ENCODE data around the gene ST6GALNAC6.
A peak's percentile ranks its signal among the peaks of the same experiment; 100 is the strongest.
"Not testable (repeated sequence)": the region's sequence is repeated elsewhere in the genome, so short reads cannot be mapped to it uniquely, and the experiment has no call there.

ST6GALNAC6 gene

GRCh38 chr9:127854960-127855359, 44.4 kb downstream of the ST6GALNAC6 start:
- DNase-seq (ENCODE audit: low spot score) = no peak

DNA sequence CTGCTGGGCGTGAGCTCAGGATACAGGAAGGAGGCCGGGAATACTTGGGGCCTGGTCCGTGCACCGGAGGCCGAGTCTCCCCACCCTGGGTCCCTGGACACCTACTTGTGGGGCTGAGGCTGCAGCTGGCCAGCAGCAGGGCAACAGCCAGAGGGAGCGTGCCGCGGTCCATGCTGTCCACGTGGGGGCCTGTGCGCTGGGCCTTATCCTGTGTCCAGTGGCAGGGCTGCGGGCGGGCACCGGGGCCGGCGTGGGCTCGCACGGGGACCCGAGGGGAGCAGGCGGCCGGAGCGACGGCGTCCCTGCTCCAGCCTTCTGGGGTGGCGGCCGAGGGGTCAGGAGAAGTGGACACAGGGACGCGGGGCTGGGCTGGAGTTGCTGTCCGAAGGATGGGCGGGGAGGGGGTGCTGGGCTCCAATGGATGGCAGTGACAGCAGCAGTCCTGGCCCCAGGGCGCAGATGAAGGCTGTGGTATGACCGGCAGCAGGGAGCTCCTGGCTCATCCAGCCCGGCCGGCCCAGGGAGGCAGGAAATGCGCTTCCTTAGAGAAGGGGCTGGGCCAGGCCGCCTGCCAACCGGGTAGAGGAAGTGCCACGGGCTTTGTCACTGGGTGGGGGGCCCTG, 45.1 kb downstream of the ST6GALNAC6 start, which contains the start of gene ENG:
Gene ENG (minus strand): TSS at position 475 of the 623 bp plus-strand sequence. CDS start 303 bp downstream, at position 172.
- peak; percentile 85 for DNase-seq (ENCODE audit: low spot score)

GRCh38 chr9:127853312-127854183, 45.9 kb downstream of the ST6GALNAC6 start:
- peak; percentile 56 for DNase-seq (ENCODE audit: low spot score)

DNA sequence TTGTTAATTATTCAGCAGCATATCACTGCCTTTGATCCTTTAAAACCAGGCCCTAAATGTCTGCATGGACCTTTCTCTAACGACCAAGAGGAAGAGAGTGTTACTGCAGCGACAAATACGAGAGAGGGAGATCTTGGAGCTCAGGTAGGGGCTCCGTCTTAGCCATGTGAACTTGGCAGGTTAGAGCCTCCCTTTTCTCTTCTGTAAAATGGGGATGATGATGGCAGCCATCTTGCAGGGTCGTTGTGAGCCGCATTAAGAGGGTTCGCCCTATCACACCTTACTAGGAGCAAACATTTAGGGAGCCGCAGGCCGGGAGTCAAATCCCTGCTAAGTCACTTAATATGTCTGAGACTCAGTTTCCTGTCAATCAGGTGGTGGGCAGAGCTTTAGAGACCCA, 46.6 kb downstream of the ST6GALNAC6 start:
- no peak for DNase-seq (ENCODE audit: low spot score)

- no peak for DNase-seq (ENCODE audit: low spot score)
Measured at GRCh38 chr9:127850286-127850830, 49.0 kb downstream of the ST6GALNAC6 start.

- DNase-seq (ENCODE audit: low spot score) = no peak
Measured at GRCh38 chr9:127848756-127849504, 50.5 kb downstream of the ST6GALNAC6 start.

GRCh38 chr9:127847833-127848755, 51.3 kb downstream of the ST6GALNAC6 start:
- DNase-seq (ENCODE audit: low spot score) = no peak

GRCh38 chr9:127847178-127847510, 52.3 kb downstream of the ST6GALNAC6 start:
- no peak for DNase-seq (ENCODE audit: low spot score)

- no peak for DNase-seq (ENCODE audit: low spot score)
Measured at GRCh38 chr9:127846443-127847177, 52.8 kb downstream of the ST6GALNAC6 start.

DNA sequence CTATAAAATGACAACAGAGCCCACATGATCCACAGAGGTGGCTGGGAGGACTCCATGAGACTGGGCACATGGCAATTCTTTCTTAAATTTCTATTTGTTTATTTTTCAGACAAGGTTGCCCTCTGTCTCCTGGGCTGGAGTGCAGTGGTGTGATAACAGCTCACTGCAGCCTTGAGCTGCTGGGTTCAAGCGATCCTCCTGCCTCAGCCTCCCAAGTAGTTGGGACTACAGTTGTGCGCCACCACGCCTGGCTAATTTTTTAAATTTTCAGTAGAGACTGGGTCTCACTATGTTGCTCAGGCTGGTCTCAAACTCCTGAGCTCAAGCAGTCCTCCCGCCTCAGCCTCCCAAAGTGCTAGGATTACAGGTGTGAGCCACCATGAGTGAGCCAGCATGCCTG, 53.8 kb downstream of the ST6GALNAC6 start:
- not testable (repeated sequence) for DNase-seq (ENCODE audit: low spot score)

- no peak for DNase-seq (ENCODE audit: low spot score)
Measured at GRCh38 chr9:127844821-127845359, 54.5 kb downstream of the ST6GALNAC6 start.

GRCh38 chr9:127841087-127841835, 58.1 kb downstream of the ST6GALNAC6 start:
- DNase-seq (ENCODE audit: low spot score) = no peak

DNA sequence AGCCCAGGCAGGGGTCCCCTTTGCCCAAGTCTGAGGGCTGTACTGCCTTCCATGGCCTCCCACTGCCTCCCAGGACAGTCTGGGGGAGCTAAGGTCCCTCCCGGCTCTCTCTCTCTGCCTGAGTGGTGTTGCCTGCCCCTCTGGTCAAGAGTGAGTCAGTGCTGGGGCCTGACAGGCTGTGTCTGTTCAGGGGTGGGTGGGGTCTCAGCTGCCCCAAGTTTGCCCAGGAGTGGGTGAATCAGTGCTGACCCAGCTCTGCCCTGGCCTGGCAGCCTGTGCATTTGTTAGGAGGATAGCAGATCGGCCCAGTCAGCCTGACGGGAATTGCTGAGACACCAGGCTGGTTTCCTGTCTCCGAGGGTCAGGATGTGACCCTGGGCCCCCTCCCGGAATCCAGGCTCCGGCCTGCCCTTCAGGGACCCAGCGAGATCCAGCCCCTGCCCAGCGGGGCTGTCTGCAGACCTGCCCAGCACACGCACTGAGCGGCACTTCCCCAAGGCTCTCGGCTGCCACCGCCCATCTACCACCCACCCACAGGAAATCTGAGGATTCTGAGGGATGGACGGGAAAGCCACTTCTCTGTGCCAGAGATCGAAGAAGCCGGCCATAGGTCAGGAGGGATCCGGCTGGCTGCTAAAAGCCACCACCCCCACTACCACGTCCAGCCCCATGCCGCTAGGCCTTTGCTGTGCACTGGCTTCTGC, 60.9 kb downstream of the ST6GALNAC6 start:
- DNase-seq (ENCODE audit: low spot score) = peak; percentile 94

DNA sequence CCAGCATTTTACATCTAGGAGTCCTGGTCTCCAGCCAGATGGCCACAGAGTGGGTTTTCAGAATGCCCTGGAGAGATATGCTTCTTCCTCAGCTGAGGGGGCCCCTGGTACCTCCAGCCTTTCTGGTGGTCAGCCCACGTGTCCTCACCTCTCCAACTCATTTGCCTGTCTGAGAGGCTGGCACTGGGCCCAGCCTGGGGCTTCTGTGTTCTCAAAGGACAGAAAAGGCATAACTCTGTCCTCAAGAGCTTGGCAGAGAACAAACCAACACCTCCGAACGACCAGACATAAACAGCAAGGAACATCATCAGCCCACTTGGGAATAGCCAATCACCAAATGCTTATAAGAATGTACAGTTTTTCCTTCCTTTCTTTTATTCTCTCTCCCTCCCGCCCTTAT, 62.1 kb downstream of the ST6GALNAC6 start:
- DNase-seq (ENCODE audit: low spot score) = no peak

DNA sequence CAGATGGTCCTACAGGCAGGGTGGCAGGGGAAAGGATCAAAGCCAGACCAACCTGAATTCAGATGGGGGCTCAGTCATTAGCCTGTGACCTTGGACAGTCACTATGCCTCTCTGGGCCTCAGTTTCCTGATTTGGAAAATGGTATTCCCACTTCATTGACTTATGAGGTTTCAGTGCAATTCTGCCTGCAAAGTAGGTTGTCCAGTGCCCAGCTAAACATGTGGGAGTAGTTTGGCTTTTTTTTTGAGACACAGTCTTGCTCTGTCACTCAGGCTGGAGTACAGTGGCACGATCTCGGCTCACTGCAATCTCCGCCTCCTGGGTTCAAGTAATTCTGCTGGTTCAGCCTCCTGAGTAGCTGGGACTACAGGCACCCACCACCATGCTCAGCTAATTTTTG, 62.8 kb downstream of the ST6GALNAC6 start:
- DNase-seq (ENCODE audit: low spot score) = not testable (repeated sequence)

DNA sequence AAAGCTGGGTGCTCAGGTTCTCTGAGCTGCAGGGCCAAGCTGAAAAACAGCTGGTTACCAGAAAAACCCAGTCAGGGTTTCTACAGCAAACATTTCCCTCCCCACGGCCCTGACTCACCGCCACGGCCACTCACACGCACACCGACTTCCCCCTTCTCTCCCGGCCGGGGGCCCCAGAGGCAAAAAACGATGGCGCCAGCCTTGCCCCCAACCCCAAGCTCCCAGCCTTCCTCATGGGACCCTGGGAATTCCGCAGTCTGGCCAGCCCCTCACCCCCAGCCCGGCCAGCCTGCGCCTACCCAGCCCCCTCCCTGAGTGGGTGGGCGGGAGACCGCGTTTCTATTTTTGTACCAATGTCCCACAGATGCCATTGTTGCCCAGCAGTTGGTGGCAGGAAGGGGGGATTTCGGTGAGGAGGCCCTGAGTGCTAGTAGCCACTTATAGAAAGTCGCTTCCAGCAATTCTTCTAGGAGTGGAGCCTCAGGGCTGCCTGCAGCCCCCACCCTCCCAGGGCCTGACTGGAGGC, 63.3 kb downstream of the ST6GALNAC6 start:
- peak; percentile 89 for DNase-seq (ENCODE audit: low spot score)
